ENCODE data around the gene GPR18.

DNA sequence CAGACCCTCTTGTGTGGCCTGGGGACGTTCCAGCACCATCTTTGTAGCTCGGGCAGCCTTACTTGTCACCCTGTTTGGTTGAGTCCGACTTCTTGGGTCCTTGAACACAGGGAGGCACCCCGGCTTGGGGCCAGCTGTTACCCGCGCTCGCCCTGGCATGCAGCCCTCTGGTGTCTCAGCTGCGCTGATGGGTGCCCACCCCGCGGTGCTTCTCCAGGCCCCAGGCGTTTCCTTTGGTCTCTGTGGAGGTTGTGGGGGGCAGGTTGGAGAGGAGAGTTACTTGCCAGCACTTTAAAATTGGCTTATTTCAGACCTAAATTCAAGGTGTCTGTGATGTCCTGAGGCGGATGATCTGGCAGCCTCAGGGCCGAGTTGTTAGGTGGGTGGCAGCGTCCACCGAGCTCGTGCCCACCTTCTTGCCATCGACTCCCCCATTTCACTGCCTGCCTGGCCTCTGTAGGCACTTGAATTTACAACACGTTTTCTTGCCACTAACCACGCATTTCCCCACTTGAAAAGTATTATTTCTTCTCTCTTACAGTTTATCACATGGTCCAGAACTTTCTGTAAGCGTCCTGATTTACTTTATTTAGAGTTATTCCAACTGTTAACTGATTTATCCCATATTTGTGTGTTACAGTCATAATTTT is 40.6 kb downstream of the GPR18 start:
- TF ChIP-seq, protein P1, sequence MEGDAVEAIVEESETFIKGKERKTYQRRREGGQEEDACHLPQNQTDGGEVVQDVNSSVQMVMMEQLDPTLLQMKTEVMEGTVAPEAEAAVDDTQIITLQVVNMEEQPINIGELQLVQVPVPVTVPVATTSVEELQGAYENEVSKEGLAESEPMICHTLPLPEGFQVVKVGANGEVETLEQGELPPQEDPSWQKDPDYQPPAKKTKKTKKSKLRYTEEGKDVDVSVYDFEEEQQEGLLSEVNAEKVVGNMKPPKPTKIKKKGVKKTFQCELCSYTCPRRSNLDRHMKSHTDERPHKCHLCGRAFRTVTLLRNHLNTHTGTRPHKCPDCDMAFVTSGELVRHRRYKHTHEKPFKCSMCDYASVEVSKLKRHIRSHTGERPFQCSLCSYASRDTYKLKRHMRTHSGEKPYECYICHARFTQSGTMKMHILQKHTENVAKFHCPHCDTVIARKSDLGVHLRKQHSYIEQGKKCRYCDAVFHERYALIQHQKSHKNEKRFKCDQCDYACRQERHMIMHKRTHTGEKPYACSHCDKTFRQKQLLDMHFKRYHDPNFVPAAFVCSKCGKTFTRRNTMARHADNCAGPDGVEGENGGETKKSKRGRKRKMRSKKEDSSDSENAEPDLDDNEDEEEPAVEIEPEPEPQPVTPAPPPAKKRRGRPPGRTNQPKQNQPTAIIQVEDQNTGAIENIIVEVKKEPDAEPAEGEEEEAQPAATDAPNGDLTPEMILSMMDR (IDR thresholded peaks at IDR 0.05), result no peak
- TF ChIP-seq POLR2A (IDR thresholded peaks at IDR 0.05) (no peak), EP300 (IDR thresholded peaks at IDR 0.05) (no peak)
